ENCODE data around the gene RFLNA.

GRCh38 chr12:124321556-124322270, 26.8 kb downstream of the RFLNA start:
- TF ChIP-seq POLR2A (IDR thresholded peaks at IDR 0.05; ENCODE audit: low read depth) (no peak), EP300 (IDR thresholded peaks at IDR 0.05) (no peak), POLR2AphosphoS5 (IDR thresholded peaks at IDR 0.05) (no peak)
- TF ChIP-seq, protein P1, sequence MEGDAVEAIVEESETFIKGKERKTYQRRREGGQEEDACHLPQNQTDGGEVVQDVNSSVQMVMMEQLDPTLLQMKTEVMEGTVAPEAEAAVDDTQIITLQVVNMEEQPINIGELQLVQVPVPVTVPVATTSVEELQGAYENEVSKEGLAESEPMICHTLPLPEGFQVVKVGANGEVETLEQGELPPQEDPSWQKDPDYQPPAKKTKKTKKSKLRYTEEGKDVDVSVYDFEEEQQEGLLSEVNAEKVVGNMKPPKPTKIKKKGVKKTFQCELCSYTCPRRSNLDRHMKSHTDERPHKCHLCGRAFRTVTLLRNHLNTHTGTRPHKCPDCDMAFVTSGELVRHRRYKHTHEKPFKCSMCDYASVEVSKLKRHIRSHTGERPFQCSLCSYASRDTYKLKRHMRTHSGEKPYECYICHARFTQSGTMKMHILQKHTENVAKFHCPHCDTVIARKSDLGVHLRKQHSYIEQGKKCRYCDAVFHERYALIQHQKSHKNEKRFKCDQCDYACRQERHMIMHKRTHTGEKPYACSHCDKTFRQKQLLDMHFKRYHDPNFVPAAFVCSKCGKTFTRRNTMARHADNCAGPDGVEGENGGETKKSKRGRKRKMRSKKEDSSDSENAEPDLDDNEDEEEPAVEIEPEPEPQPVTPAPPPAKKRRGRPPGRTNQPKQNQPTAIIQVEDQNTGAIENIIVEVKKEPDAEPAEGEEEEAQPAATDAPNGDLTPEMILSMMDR (IDR thresholded peaks at IDR 0.05), result no peak

Measured in esophagus muscularis mucosa (tissue), 4 donors.